DMS53 treated with DMSO at 0.1 percent for 48 hours (cell line): ENCODE results near the gene ESRRG.

Experiments
- DNase-seq: peaks from one replicate; lab custom pipeline; 2025; ENCODE audit not compliant: unreplicated experiment; lab: John Stamatoyannopoulos, UW

The ESRRG gene

DNA sequence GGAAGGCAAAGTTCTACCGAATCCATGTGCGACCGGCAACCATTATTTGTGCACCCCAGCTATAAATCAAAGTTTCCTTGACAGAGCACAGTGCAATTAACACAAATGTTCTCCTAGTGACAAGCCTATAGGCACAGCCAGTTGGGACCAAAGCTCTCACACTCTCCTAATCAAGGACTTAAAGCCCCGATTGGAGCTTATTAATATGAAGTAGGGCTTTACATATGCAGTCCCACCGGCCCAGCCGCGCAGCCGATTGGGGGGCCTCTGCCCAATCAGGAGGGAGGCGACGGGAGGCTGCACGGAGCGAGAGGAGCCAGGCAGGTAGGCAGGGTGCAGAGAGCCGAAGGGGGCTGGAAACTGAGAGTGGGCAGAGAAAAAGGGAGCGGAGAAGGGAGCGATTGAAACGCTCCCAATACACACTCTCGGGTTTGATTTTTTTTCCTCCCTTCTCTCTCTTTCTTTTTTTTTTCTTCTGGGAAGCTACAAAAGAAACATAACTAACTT is at the start of gene ESRRG:
ESRRG (minus strand) TSS at position 156 of the 507 bp plus-strand sequence; CDS start at position 26, 130 bp downstream.
- DNase-seq: no peak

DNA sequence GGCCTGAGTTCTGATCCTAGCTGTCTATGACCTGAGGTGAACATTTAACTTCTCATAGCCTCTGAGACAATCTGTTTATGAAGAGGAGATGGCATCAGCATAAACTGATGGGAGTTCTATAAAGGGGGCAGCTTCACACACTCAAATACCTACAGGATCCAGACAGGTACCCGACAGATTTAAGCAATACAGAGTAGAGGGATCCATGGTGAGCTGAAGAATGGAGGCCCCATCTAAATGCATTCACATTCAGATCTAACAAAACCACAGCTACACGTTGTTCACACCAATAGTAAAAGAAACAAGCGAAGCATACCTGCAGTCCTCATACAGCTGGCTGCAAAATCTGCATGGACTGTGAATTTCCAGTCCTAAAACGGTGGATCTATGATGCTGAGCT is 48.7 kb upstream of the ESRRG start:
- DNase-seq: no peak

DNA sequence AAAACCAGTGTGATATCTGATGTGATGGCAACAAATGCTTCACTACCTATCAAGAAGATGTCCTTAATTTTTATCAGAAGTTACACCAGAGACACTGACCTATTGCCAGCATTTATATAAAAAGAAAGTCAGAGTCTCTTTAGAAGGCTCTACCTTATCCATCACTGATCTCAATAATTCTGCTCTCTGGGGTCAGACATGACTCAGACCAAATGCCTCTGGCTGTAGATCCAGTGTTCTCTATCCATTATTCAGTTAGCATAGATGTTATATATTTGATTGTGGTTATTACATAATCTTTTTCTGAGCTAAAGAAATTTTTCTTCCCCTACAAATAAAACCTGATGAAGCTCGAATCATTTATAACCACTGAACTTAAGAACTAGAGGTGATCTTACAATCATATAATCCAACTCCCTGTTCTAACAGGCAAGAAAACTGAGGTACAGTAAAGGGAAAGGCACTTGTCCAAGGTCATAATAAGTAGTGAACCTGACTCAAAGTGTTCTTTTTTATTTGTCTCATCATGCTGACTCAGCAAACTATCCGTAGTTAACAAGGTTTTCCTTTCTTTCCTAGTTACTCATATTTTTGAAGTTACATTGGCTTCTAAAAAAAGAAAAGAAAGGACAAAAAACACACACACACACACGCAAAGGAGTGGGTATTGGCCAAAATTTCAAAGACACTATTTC is 43.6 kb upstream of the ESRRG start:
- DNase-seq: no peak

DNA sequence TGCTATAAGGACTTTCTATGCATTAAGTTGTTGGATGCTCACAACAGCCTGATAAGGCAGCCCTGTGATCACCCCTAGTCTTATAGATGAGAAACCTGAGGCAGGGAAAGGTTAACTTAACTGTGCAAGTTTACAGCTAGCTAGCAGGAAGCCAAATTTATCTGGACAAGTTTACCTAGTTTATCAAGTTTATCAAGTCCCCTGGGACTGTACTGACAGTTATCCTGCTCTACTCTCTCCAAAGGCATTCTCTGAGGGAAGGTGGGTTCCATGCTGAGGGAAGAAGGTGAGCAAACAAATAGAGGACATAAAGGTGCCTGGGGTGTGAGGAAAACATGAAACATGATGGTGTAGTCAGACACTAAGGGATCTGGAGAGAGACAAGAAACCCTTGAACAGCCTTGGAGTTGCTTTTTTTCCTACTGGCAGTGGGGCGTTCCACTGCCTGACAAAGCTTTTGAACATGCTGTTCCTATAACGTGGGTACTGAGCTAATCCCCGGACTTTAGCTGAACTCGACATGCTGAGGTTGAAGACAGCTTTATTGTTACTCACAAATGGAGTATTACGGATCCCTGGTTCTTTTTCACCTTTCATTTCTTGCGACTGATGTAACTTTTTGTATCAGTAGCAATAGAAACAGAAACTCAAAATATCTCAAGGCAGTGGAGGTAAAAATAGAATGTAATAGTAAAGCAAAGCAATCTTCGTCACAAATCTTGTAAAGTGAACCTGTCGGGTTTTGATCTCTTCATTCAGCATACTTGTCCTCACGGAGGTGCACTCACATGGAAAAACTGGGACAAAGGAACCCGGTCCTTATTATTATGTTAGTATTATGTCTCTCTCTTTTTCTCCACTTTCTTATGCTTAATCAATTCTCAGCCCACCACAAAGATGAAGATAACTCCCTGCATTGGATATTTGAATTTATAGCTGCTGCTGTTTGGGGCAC is 42.4 kb upstream of the ESRRG start:
- DNase-seq: no peak

DNA sequence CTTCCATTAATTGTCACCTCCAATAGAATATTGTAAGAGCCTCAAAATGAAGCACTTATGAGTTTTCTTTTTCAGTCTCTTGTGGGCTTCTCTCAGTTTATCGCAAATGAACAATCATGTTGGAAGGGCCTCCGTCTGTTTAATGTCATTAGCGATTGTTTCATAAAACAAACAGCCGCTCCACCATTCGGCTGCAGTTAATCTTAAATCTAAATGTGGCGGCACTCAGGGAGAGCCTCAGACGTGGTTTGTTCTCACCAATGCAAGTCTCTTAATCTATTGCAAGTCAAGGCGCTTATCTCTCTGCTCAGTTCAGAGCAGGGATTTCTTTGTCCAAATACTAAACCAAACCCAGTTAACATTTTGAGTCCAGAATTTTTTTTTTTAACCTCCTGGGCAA is 34.9 kb upstream of the ESRRG start:
- DNase-seq: no peak

DNA sequence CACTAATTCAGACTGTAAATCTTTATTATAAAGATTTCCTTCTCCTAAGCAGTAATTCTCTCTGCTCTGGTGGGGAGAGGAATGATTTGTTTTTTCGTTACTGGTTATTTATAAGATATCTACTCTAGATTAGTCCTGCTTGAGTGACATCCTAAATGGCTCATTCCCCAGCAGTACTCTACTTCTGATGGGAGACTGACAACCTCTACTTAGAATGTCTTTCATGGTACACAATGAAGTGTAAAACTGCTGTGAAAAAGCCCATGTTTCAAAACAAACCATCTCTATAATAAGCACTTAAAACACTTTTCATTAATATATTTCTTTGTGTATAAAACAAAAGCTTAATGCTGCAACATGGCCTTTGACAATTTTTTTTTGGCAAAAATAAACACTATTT is 33.9 kb upstream of the ESRRG start:
- DNase-seq: no peak

DNA sequence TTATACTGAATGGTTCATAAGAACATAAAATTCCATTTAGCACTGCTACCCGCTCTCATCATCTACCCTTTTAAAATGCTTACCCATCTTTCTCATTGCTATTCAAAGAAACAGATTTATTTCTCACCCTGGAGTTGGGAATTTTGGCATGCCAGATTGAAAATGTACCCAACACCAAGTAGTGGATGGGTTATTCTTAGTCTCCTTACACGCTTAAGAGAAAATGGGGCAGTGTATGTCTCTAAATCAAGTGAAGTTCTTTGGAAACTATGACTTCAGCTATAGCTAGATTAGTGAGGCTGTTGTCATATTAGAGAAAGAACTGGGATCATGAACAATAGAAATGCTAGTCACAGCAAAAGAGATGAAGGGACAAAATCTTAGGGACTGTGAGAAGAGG is 27.7 kb upstream of the ESRRG start:
- DNase-seq: no peak

DNA sequence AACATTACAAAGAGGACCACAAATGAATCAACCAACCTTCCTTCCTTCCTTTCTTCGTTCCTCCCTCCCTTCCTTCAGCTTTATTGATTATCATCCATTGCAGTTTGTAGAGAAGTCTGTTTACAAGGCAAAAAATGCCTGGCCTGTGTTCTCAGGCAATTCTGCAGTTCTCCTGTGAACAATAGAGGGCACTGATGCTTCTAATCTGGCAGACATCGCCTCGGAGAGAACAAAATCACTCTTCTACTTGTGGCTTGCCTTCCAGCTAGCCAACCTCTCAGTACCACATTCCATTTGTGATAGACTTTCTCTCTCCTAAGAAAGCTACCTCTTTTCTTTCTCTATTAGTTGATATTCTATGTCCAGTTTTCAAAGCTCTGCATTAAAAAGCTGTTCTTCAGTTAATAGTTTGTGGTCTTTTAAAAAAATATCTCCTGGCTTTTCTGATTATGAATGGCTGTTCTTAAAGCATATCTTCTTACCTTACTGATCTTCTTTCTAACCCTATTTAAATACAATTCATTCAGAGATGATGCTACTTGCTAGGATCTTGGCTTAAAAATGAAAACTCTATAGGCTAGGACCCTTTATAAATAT is 26.9 kb upstream of the ESRRG start:
- DNase-seq: peak; percentile 57

DNA sequence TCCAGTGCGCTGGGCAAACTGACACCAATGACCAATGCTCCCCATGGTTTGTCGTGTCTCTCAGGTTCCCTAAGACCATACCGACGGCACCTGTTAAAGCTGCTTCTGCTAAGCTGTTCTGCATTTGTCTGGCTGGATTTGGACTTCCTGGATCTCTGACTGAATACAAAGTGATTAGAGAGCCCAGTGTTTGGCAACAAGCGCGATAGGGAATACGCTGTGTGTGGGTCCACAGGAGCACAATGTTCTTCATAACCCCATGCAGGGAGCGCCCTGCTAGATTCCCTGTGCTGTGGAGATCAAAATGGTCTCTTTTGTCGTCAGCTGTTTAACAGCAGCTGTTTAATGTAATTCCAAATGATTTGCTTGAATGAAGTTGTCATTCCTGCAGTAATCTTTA is 26.0 kb upstream of the ESRRG start:
- no peak for DNase-seq

DNA sequence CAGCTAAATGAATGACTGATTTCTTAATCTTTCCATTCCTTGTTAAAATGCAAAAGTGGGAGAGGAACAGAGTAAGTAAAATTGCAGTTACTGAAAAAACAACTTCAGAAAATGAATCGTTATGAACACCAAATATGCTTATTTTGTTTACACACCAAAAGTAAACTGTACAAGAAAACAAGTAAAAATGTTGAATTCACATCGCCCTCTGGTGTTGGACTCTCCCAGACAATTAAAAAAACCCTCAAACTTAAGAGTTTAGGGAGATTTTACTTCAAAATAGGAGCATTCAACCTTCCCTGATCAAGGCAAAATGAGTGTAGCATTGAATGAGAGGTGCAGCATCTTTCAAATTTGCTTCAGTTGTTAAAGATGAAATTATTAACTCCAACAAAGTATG is 19.4 kb upstream of the ESRRG start:
- DNase-seq: no peak

DNA sequence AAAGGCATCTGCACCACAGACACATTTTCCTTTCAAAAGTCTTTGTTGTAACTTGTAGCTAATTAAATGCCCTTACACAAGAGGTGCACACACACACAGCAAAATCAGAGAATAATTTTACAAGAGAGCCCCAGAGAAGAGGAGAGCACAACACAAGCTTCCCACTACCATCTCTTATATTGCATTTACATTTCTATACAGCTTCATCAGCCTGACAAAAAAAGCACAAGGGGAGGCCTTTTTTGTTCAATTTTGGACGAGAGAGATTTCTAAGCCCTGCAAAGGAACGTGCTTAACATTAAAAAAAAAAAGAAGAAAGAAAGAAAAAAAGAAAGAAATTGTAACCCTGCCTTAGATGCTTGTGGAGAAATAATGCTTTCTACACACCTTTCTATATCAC is 17.1 kb upstream of the ESRRG start:
- DNase-seq: no peak

DNA sequence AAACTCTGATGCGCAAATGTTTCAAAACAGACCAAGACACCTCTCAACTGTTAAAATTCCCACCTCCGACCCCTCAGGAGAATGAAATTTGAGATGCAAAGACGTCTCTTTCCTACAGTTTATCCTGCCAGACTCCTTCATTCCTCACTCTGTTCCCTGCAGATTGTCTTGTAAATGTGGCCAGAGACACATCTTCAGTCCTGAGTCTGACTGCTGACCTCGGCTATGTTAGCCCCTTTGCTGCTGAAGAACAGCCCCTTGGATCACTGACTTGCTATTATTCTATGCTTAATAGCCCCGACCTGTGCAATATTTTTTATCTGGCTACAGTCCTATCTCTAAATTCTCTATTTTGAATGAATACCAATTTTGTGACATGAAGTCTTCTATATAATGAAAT is 16.6 kb upstream of the ESRRG start:
- no peak for DNase-seq

DNA sequence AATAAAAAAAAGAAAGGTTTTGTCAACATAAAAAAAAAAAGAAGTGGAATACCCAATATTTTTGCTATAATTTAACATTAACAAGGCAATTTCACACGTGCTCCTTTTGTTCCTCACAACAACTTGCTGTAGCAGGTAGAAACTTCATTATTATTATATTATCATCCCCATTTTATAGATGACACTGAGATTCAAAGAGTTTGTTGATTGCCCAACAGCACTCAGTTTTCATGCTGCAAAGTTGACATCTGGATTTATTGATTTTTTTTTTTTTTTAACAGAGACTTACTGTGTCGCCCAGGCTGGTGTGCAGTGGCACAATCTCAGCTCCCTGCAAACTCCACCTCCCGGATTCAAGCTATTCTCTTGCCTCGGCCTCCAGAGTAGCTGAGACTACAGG is 8.9 kb upstream of the ESRRG start:
- no peak for DNase-seq

DNA sequence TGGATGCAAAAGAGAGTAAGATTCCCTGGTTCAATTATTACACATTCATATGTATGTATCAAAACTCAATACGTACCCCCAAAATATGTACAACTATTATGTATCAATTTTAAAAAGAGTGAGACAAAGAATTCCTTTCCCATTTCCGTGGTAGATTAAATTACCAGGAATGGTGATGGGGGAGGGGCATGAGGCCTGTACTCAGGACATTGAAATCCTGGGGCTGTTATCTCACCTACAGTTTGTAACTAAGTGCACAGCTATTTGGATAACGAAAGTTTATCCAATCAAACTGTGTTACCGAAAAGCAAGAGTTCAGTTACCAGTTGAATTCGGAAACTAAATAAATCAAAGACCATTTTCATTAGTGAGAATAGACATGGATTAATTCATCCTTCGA is 8.3 kb upstream of the ESRRG start:
- DNase-seq: no peak

DNA sequence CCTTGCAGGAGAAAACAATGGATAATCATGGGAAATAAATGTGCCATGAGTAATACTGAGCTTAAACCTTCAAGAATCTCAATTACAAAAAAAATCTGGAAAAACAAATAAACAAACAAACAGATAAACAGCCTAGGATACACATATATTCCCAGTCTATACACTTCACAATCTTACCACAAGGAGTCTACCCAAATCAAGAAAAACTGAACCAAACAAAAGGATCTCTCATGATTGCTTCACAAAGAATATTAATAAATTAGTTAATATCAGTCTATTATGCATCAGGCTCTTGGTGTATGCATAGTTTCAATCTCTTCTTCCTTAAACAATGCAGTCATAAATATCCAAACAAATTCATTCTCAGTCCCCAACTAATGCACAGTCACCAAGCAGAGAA is 3.2 kb upstream of the ESRRG start:
- DNase-seq: no peak

DNA sequence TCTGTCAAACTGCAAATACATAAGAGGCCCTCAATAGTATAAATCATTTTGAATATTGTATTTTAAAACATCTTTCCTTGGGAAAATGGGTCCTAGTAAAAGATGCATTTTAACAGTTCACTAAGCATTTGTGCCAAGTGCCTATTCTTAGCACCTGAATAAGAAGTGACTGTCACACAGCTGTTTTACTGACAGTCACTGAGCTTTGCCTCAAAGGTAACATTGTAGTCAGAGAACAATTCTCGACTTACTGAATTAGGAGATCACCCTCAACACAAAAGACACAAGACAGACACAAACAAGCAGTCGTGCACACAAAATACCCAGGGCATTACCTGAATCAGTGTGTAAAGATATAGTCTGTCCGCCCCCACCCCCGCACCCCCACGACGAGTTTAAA is 408 bp downstream of the ESRRG start:
- DNase-seq: no peak

DNA sequence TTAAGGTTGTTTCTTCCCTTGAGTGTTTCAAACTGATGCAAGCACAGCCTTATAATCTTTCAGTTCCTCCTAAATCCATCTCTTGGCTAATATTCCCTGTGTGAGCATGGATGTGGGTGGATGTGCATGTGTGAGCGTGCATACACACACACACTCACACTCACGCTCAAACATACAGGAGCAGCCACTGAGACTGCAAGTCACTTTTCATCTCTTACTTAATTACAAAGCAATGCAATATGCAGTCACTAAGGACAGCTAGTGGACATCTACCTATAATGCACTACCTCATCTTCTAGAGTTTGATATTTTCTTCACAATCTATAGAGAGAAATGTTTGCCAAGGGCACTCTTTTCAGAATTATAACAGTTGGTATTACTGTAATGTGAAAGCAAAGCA is 1.4 kb downstream of the ESRRG start:
- no peak for DNase-seq

DNA sequence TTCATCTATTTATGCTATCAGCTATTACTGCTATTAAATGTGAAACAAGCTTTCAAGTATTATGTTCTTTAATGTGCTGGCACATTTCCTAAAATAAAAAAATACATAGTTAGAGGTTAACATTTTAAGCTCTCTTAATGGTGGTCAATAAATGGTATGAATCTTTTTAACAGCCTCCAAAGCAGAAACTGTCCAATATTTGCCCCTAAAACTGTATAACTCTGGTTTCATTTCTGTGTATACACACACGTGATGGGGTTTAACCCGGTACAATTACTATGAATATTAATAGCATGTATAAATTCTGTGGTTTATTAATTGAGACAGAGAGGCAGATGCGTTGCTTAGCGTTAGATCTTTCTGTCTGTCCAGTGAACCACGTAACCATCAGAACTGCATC is 2.2 kb downstream of the ESRRG start:
- DNase-seq: no peak

DNA sequence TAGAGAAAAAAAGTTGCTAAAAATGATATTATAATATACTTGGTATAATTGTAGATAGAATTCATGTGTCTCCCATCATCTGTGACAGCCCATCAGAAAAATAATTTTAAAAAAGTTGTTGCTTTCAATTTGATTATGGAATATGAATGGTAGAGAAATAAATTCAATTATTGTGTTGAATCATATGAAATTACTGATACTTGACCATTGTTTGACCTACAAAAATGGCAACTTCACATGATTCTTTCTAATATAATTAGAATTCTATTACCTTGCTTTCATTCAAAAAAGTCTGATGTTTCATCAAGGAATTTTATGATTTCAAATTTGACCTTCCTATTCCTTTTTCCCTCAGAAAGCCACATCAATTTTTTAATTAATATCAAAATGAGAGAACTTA is 11.5 kb downstream of the ESRRG start:
- DNase-seq: no peak

DNA sequence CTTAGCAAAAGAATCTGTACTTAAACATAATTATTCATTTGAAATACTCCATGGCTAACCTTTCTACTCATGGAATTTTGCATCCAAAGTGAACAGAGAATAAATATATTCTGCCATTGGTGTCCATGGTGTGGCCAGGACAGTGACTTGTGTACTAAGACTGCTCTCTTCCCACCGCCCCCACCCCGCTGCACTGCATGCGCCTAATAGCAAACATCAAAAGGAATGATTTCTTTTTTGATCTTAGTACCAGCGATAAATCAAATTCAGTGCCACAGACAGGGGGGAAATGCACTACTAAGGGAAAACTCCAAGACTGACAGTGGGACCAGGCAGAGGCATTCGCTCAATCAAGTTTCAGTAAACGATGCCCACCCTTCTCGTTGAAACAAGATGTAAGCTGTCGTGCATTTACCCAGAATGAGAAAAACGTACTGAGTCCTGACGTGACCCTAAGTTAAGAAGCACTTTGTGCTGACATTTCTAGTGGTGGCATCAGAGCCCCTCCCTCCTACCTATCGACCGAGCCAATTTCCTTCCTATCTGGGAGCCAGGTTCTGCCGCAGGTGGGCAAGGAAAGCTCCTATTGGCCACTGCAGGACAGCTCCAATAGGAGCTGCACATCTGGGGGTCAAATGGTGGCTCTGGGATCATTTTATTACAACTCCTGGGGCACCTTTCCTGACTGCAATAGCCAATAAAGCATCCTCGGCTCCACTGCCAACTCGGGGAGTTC is 12.5 kb downstream of the ESRRG start:
- DNase-seq: no peak

DNA sequence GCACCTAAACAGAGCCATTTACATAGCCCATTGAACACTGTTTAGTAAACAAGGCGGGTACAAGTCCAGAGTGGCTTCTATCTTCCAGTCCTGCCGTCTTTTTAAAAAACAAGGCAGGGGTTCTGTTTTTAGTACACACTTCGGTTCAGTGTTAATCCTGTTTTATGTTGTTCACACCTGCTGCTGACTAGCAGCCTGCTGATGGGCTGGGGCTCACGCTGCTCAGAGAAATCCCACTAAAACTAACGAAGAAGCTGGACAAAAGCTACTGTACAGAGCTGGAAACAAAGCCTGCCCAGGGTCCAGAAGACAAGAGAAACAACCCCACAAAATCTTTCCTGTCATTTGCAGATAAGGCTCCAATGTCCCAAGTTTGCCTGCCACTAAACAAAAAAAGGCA is 13.2 kb downstream of the ESRRG start:
- DNase-seq: no peak
